Activated CD8-positive, alpha-beta T cell treated with anti-CD3 and anti-CD28 coated beads for 36 hours (primary cell): ENCODE results near the gene SEC14L2. TPM values are rescaled to one million over a fixed set of nuclear protein-coding genes. Genes with fewer than 3 reads are reported as not detected.

Source experiments
- ATAC-seq: fragments of 200-7000 bp; cut with Tn5 transposase; one replicate; pipeline ENCODE4 v1.10.0; 2021; ENCODE audit warnings: mild to moderate bottlenecking, moderate library complexity
- CTCF ChIA-PET: fragments of 350-600 bp; sonication (Branson Sonifier 250); formaldehyde crosslinking; loops from one replicate; lab custom pipeline; 2021; ENCODE audit warnings: antibody characterized with exemption; lab: Charles Lee
- POLR2A ChIA-PET: fragments of 350-600 bp; sonication (Branson Sonifier 250); formaldehyde crosslinking; loops from one replicate; lab custom pipeline; 2021; ENCODE audit warnings: antibody characterized with exemption; lab: Charles Lee
- DNase-seq: peaks from one replicate; pipeline ENCODE4 v3.0.0-alpha.2; 2020
- H3K27ac Mint-ChIP-seq: one replicate; pipeline ENCODE4 v1.8.0; 2021; ENCODE audit warnings: mild to moderate bottlenecking, mixed read lengths
- H3K27me3 Mint-ChIP-seq: one replicate; pipeline ENCODE4 v1.8.0; 2021; ENCODE audit warnings: mixed read lengths
- H3K36me3 Mint-ChIP-seq: one replicate; pipeline ENCODE4 v1.8.0; 2021; ENCODE audit warnings: low read depth, mixed read lengths
- H3K4me1 Mint-ChIP-seq: one replicate; pipeline ENCODE4 v1.8.0; 2021; ENCODE audit warnings: low read depth, mixed read lengths
- H3K4me3 Mint-ChIP-seq: one replicate; pipeline ENCODE4 v1.8.0; 2021; ENCODE audit warnings: mild to moderate bottlenecking, moderate library complexity, mixed read lengths
- H3K9me3 Mint-ChIP-seq: one replicate; pipeline ENCODE4 v1.8.0; 2021; ENCODE audit warnings: mixed read lengths
- intact Hi-C: fragments of 100-400 bp; cut with micrococcal nuclease; formaldehyde crosslinking; loops from one replicate; pipeline ENCODE4 v1.10.0; 2022
- total RNA-seq, 2 experiments: library from RNA; stranded (reverse); gene quantifications; one replicate each; pipeline ENCODE4 v1.2.3, GENCODE V29; 2021
- TF ChIP-seq, protein P1 (sequence below): fragments of 200-600 bp; IDR thresholded peaks from one replicate; pipeline ENCODE4 v1.8.0; 2022; ENCODE audit warnings: antibody characterized with exemption, mild to moderate bottlenecking

The SEC14L2 gene
- total RNA-seq, 2 experiments from 2014 or later, result 15.1 to 15.4 TPM

DNA sequence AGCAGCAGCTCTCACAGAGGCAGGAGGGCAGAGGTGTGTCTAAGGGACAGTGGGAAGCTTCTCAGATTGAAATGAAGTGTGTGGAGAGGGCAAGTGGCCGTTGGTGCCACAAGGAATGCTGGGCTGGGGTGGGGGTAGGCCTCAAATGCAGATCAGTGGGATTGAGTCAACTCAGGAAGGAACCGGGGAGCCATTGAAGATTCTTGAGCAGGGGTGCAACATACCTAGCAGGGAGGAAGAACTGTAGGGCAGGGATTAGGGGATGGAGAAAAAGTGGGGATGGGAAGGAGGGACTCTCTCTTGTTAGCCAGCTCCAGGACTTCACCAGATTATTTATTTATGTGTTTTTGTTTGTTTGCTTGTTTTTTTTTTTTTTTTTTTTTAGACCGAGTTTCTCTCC, 2.9 kb upstream of the SEC14L2 start:
- no peaks in the 10 kb centered on the region for H3K36me3 Mint-ChIP-seq
- ATAC-seq, result no peak
- DNase-seq, result no peak
- H3K4me1 Mint-ChIP-seq, result peaks cover 44% of the 10 kb centered on the region
- no peaks in the 10 kb centered on the region for H3K27me3 Mint-ChIP-seq
- H3K4me3 Mint-ChIP-seq, result no peak overlapping the region
- ChIA-PET POLR2A (interaction anchor here (1.0 to 1.4 kb wide), 2 partner anchors 33 to 105 kb away, joined by 4 to 5 read pairs; partner anchors contain the start of gene CASTOR1), CTCF (interaction anchor here (4.6 to 21.0 kb wide), 3 partner anchors 31 to 102 kb away, joined by 18 to 472 read pairs (median 138); partner anchors contain the start of genes CASTOR1 and MTFP1)
- no peaks in the 10 kb centered on the region for H3K9me3 Mint-ChIP-seq
- TF ChIP-seq, protein P1, sequence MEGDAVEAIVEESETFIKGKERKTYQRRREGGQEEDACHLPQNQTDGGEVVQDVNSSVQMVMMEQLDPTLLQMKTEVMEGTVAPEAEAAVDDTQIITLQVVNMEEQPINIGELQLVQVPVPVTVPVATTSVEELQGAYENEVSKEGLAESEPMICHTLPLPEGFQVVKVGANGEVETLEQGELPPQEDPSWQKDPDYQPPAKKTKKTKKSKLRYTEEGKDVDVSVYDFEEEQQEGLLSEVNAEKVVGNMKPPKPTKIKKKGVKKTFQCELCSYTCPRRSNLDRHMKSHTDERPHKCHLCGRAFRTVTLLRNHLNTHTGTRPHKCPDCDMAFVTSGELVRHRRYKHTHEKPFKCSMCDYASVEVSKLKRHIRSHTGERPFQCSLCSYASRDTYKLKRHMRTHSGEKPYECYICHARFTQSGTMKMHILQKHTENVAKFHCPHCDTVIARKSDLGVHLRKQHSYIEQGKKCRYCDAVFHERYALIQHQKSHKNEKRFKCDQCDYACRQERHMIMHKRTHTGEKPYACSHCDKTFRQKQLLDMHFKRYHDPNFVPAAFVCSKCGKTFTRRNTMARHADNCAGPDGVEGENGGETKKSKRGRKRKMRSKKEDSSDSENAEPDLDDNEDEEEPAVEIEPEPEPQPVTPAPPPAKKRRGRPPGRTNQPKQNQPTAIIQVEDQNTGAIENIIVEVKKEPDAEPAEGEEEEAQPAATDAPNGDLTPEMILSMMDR, result no peak
- no peak overlapping the region for H3K27ac Mint-ChIP-seq
- intact Hi-C loops, result no loop called here

DNA sequence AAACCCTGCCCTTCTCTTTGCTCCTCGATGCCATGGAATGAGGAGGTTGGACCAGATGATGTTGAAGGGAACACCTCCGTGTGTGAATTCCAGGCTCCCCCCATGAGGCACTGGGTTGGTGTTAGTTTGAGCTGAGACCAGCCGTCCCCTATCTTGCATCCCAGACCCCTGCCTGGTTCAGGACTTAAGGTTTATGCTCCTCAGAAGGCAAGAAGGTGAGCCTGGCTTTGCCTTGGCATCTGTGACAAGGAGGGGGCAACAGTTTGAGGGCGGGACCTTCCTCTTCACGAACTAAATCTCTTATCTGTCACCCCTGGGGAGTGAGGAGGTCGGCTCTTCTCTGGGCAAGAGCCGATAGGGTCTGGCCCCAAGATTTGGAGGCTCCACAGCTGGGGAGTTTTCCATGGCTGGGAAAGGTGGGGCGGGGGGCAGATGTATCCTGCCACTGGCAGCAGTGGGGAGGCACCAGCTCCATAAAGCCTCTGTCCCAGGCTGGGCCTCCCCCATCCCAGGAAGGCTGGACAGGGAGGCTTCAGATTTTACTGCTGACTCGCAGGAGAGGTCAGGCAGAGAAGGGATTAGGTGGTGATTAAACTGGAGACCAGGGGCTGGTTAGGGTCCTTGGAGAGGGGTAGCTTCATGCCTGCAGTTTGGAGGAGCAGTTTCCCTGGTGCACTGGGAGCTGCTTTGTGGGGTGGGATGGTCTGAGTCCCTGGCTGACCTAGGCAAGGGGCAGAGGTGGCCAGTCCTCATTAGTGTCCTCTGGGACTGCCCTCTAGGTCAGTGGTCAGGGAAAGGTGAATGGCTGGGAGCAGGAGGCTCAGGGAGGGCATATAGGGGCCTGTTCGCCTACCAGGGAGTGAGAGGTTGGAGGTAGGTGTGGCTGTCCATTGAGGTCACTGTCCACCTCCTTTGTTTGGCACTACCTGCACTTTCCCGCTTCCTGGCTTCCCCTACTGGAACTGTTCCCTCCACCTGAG, 1.1 kb downstream of the SEC14L2 start:
- Mint-ChIP-seq H3K27me3 (no peaks in the 10 kb centered on the region), H3K9me3 (no peaks in the 10 kb centered on the region), H3K36me3 (peaks cover 9% of the 10 kb centered on the region), H3K4me1 (peaks cover 41% of the 10 kb centered on the region), H3K27ac (peak overlapping the region; percentile 20), H3K4me3 (peak overlapping the region; percentile 85)
- no peak for ATAC-seq
- ChIA-PET POLR2A (interaction anchor here (0.6 to 6.3 kb wide), 10 partner anchors 14 to 595 kb away, joined by 3 to 48 read pairs (median 4); partner anchors contain the start of genes CASTOR1 and MTFP1), CTCF (interaction anchor here (0.9 to 21.0 kb wide), 12 partner anchors 12 to 136 kb away, joined by 3 to 472 read pairs (median 5); partner anchors contain the start of genes CASTOR1, MTFP1 and RNF215)
- intact Hi-C loops, result no loop called here
- no peak for DNase-seq
- TF ChIP-seq, protein P1, result no peak

DNA sequence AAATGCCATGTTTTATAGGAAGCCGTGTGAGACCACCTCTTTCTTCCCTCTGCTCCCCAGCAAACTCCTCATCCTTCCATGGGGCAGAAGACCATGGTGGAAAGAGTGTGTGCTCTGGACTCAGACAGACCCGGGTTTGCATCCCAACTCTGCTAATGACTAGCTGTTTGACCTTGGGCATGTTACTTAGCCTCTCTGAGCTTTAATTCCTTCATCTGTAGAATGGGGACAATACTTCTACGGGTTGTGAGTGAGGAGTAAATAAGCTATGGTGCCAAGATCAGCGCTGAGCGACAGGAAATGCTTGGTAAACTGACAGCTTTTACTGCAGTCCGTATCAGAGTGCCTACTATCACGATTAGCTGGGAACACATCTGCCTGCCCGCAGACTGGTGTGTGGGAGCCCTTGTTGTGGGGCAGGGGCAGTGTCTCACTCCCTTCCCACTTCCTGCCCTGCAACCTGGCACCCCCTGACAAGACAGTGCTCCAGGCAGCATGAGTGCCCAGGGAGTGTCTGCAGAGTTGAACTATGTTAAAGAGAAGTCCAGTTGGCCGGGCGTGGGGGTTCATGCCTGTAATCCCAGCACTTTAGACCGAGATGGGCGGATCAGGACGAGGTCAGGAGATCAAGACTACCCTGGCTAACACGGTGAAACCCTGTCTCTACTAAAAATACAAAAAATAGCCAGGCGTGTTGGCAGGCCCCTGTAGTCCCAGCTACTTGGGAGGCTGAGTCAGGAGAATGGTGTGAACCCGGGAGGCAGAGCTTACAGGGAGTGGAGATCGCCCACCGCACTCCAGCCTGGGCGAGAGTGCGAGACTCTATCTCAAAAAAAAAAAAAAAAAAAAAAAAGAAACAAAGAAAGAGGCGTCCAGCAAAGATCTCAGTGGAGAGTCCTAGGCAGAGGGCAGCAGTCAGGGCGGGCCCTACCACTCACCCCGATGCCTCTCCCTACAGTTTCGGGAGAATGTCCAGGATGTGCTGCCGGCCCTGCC, 2.2 kb downstream of the SEC14L2 start:
- Mint-ChIP-seq H3K27me3 (no peaks in the 10 kb centered on the region), H3K27ac (no peak overlapping the region), H3K4me3 (peak overlapping the region; percentile 85), H3K9me3 (no peaks in the 10 kb centered on the region), H3K4me1 (peaks cover 35% of the 10 kb centered on the region), H3K36me3 (peaks cover 11% of the 10 kb centered on the region)
- DNase-seq (peak; percentile 40), ATAC-seq (peak; percentile 27)
- intact Hi-C loops, result no loop called here
- POLR2A ChIA-PET, result interaction anchor here (1.2 to 6.3 kb wide), 2 partner anchors 15 to 24 kb away, joined by 3 to 48 read pairs; partner anchors contain the start of gene MTFP1
- TF ChIP-seq, protein P1, result no peak
- CTCF ChIA-PET, result interaction anchor here (1.5 to 21.0 kb wide), 4 partner anchors 13 to 107 kb away, joined by 3 to 472 read pairs (median 14); partner anchors contain the start of genes CASTOR1, MTFP1 and RNF215

DNA sequence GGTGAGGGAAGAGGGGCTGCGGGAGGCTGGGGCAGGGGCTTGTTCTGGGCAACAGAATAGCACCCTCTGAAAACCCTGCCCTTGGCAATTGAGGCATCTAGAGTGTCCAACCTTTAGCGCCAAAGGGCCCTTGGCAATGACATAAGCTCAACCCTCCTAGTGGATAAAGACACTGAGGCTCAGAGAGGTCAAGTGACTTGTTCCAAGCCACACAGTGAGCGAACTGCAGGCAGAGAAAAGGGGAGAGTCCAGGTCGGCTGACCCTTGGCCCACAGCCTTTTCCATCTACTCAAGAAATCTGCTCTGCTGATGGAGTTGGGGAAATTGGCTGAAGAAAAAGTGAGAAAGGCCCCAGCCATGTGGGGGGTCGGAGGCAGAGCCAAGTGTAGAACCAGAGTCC, 2.9 kb downstream of the SEC14L2 start:
- DNase-seq, result no peak
- Mint-ChIP-seq H3K4me3 (no peak overlapping the region), H3K27ac (no peak overlapping the region), H3K4me1 (peaks cover 35% of the 10 kb centered on the region), H3K27me3 (no peaks in the 10 kb centered on the region), H3K36me3 (peaks cover 11% of the 10 kb centered on the region), H3K9me3 (no peaks in the 10 kb centered on the region)
- no peak for ATAC-seq
- intact Hi-C loops, result no loop called here
- TF ChIP-seq, protein P1, result no peak
- ChIA-PET CTCF (interaction anchor here (1.5 to 21.0 kb wide), 3 partner anchors 25 to 108 kb away, joined by 3 to 472 read pairs (median 5); partner anchors contain the start of genes CASTOR1 and MTFP1), POLR2A (interaction anchor here (6.3 kb wide), 1 partner anchor 23 kb away, joined by 48 read pairs; the partner anchor contains the start of gene MTFP1)
